Measurements from ENCODE around the gene SYT1. TPM values are rescaled to one million over a fixed set of nuclear protein-coding genes. Genes with fewer than 3 reads are reported as not detected.

The SYT1 gene
- total RNA-seq, 1 experiment from 2014 or later = 44.9 TPM

DNA sequence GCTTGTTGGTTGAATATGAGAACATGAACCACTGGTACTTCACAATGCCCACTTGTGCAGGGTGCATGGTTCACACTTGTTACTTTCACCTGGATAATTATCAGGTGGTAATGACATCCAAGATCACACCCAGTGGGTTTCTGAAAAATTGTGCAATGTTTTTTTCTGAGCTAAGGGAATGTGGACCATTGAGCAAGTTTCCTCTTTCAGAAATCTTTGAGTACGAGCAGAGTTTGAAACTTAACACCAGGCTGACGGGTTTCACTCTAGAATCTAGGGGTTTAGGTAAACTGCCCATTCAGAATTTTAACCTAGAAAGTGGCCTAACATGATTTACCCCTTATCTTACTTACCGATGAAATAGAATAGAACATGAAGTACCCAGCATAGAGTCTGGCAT is 436.6 kb downstream of the SYT1 start:
- BruUV-seq (replicated peaks) = no TSS peak
- ChIA-PET CTCF (no interaction called here), RAD21 (ENCODE audit: low non-redundant PET in 1 of 2, low total read pairs in 2 of 2, uncharacterized antibody in 2 of 2, unreplicated experiment in 2 of 2) (no interaction called here), POLR2A (no interaction called here)
- no peak overlapping the region for H3K4me3 ChIP-seq (replicated peaks in 1 of 2; ENCODE audit: low read depth in 1 of 2, low read length in 2 of 2)
- no peak overlapping the region for H3K27ac ChIP-seq (ENCODE audit: low read depth, low read length)
- H4K20me1 ChIP-seq (ENCODE audit: insufficient read depth) = no peaks in the 10 kb centered on the region
- ATAC-seq (no peak), DNase-seq (ENCODE audit: low read depth, low spot score) (no peak)
- H3K36me3 ChIP-seq (ENCODE audit: control insufficient read depth in 1 of 2, insufficient read depth in 2 of 2, low read length in 2 of 2) = peaks cover 1 to 2% of the 10 kb centered on the region in 2 experiments; a peak in 1 of 4 replicates
- H3K79me2 ChIP-seq (ENCODE audit: insufficient read depth, low read length) = no peaks in the 10 kb centered on the region
- no peak overlapping the region for H3K4me2 ChIP-seq (ENCODE audit: low read length)
- intact Hi-C loops (cut with micrococcal nuclease) = no loop called here
- TF ChIP-seq, protein P1, sequence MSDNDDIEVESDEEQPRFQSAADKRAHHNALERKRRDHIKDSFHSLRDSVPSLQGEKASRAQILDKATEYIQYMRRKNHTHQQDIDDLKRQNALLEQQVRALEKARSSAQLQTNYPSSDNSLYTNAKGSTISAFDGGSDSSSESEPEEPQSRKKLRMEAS (IDR thresholded peaks at IDR 0.05) = no peak
- TF ChIP-seq EZH2 (IDR thresholded peaks at IDR 0.05) (no peak), TCF7L2 (IDR thresholded peaks at IDR 0.05; ENCODE audit: borderline replicate concordance, extremely low read depth, insufficient read depth, insufficient read length) (no peak), CBX3 (IDR thresholded peaks at IDR 0.05; ENCODE audit: low read depth) (no peak), EGR1 (IDR thresholded peaks at IDR 0.05; ENCODE audit: low read depth) (no peak)
- TF ChIP-seq, protein P2, sequence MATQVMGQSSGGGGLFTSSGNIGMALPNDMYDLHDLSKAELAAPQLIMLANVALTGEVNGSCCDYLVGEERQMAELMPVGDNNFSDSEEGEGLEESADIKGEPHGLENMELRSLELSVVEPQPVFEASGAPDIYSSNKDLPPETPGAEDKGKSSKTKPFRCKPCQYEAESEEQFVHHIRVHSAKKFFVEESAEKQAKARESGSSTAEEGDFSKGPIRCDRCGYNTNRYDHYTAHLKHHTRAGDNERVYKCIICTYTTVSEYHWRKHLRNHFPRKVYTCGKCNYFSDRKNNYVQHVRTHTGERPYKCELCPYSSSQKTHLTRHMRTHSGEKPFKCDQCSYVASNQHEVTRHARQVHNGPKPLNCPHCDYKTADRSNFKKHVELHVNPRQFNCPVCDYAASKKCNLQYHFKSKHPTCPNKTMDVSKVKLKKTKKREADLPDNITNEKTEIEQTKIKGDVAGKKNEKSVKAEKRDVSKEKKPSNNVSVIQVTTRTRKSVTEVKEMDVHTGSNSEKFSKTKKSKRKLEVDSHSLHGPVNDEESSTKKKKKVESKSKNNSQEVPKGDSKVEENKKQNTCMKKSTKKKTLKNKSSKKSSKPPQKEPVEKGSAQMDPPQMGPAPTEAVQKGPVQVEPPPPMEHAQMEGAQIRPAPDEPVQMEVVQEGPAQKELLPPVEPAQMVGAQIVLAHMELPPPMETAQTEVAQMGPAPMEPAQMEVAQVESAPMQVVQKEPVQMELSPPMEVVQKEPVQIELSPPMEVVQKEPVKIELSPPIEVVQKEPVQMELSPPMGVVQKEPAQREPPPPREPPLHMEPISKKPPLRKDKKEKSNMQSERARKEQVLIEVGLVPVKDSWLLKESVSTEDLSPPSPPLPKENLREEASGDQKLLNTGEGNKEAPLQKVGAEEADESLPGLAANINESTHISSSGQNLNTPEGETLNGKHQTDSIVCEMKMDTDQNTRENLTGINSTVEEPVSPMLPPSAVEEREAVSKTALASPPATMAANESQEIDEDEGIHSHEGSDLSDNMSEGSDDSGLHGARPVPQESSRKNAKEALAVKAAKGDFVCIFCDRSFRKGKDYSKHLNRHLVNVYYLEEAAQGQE (IDR thresholded peaks at IDR 0.05; ENCODE audit: low read depth) = no peak
- no peaks in the 10 kb centered on the region for H3K9me3 ChIP-seq (ENCODE audit: control insufficient read depth in 1 of 2, insufficient read depth in 1 of 2, low read depth in 1 of 2, low read length in 2 of 2)
- no peak overlapping the region for H3K9ac ChIP-seq (ENCODE audit: low read length)
- H3K4me1 ChIP-seq (ENCODE audit: control insufficient read depth in 1 of 2, insufficient read depth in 2 of 2, low read length in 2 of 2) = no peaks in the 10 kb centered on the region
- H3K9me2 ChIP-seq (ENCODE audit: insufficient read depth) = no peaks in the 10 kb centered on the region
- no peaks in the 10 kb centered on the region for H3K27me3 ChIP-seq (ENCODE audit: insufficient read depth, low read length)
- H2AFZ ChIP-seq (ENCODE audit: low read depth, low read length, poor library complexity, severe bottlenecking) = no peak overlapping the region

All from HCT116 (cell line).